H9 (cell line): ENCODE data around the gene SETD6. TPM values are rescaled to one million over a fixed set of nuclear protein-coding genes. Genes with fewer than 3 reads are reported as not detected.

Source experiments
- DNase-seq: peaks from one replicate; pipeline ENCODE4 v3.0.0-alpha.2; 2017
- H2AFZ ChIP-seq: one replicate; pipeline ENCODE4 v1.6.1; 2013; ENCODE audit warnings: mild to moderate bottlenecking, low read length, control low read depth, moderate library complexity
- H2AK5ac ChIP-seq: 2 replicates; pipeline ENCODE4 v1.6.1; 2013; ENCODE audit warnings: low read length, control low read depth, mixed read lengths; ENCODE audit not compliant: insufficient read length
- H2BK120ac ChIP-seq: one replicate; pipeline ENCODE4 v1.6.1; 2013; ENCODE audit warnings: low read depth, mild to moderate bottlenecking, low read length, control low read depth, inconsistent platforms; ENCODE audit not compliant: poor library complexity, severe bottlenecking
- H2BK12ac ChIP-seq: 2 replicates; pipeline ENCODE4 v1.6.1; 2013; ENCODE audit warnings: low read length, control low read depth, mixed read lengths, low read depth; ENCODE audit not compliant: insufficient read length
- H2BK15ac ChIP-seq: 2 replicates; pipeline ENCODE4 v1.6.1; 2013; ENCODE audit warnings: low read depth, low read length, control low read depth
- H2BK20ac ChIP-seq: one replicate; pipeline ENCODE4 v1.6.1; 2013; ENCODE audit warnings: low read depth, mild to moderate bottlenecking, low read length, control low read depth, inconsistent platforms; ENCODE audit not compliant: poor library complexity, severe bottlenecking
- H2BK5ac ChIP-seq: 2 replicates; pipeline ENCODE4 v1.6.1; 2013; ENCODE audit warnings: low read length, control low read depth, mixed read lengths; ENCODE audit not compliant: insufficient read length
- H3K14ac ChIP-seq: 2 replicates; pipeline ENCODE4 v1.6.1; 2013; ENCODE audit warnings: low read length, control low read depth; ENCODE audit not compliant: insufficient read depth
- H3K18ac ChIP-seq: 2 replicates; pipeline ENCODE4 v1.6.1; 2013; ENCODE audit warnings: low read depth, mild to moderate bottlenecking, mixed read lengths, low read length, control low read depth; ENCODE audit not compliant: insufficient read length
- H3K23ac ChIP-seq: 2 replicates; pipeline ENCODE4 v1.6.1; 2013; ENCODE audit warnings: low read length, control low read depth, mixed read lengths, low read depth; ENCODE audit not compliant: insufficient read length
- H3K23me2 ChIP-seq: 2 replicates; pipeline ENCODE4 v1.6.1; 2013; ENCODE audit warnings: low read depth, mild to moderate bottlenecking, mixed read lengths, low read length, control low read depth; ENCODE audit not compliant: insufficient read length, poor library complexity, severe bottlenecking
- H3K27ac ChIP-seq: 2 replicates; pipeline ENCODE4 v1.5.1; 2013; ENCODE audit warnings: low read length, control low read depth, mixed read lengths, low read depth; ENCODE audit not compliant: insufficient read length
- H3K27me3 ChIP-seq: 2 replicates; pipeline ENCODE4 v1.6.1; 2013; ENCODE audit warnings: low read length, control low read depth, inconsistent platforms; ENCODE audit not compliant: insufficient read depth
- H3K4ac ChIP-seq: 2 replicates; pipeline ENCODE4 v1.6.1; 2013; ENCODE audit warnings: low read depth, mild to moderate bottlenecking, control low read depth, inconsistent platforms, low read length, moderate library complexity
- H3K4me1 ChIP-seq: 2 replicates; pipeline ENCODE4 v1.6.1; 2013; ENCODE audit warnings: low read length, control low read depth, inconsistent platforms; ENCODE audit not compliant: insufficient read depth
- H3K4me2 ChIP-seq: 2 replicates; pipeline ENCODE4 v1.6.1; 2013; ENCODE audit warnings: low read length, control low read depth, mixed read lengths; ENCODE audit not compliant: insufficient read length, insufficient read depth
- H3K56ac ChIP-seq: 2 replicates; pipeline ENCODE4 v1.6.1; 2013; ENCODE audit warnings: low read depth, mild to moderate bottlenecking, mixed read lengths, low read length, control low read depth; ENCODE audit not compliant: insufficient read length
- H3K79me1 ChIP-seq: 2 replicates; pipeline ENCODE4 v1.6.1; 2013; ENCODE audit warnings: low read depth, mild to moderate bottlenecking, moderate library complexity, low read length, control low read depth, inconsistent platforms; ENCODE audit not compliant: insufficient read depth, poor library complexity, severe bottlenecking
- H3K79me2 ChIP-seq: 2 replicates; pipeline ENCODE4 v1.6.1; 2013; ENCODE audit warnings: low read length, control low read depth, inconsistent platforms; ENCODE audit not compliant: insufficient read depth
- H3K9ac ChIP-seq: 2 replicates; pipeline ENCODE4 v1.6.1; 2013; ENCODE audit warnings: low read length, control low read depth, mixed read lengths; ENCODE audit not compliant: insufficient read length; ENCODE audit errors: extremely low read depth
- H3K9me3 ChIP-seq: one replicate; pipeline ENCODE4 v1.6.1; 2013; ENCODE audit warnings: low read depth, low read length, inconsistent platforms; ENCODE audit not compliant: control insufficient read depth
- H3T11ph ChIP-seq: one replicate; pipeline ENCODE4 v1.6.1; 2013; ENCODE audit warnings: mild to moderate bottlenecking, low read length, control low read depth, inconsistent platforms
- H4K20me1 ChIP-seq: one replicate; pipeline ENCODE4 v1.6.1; 2013; ENCODE audit not compliant: control insufficient read depth, insufficient read length, insufficient read depth
- H4K5ac ChIP-seq: 2 replicates; pipeline ENCODE4 v1.6.1; 2013; ENCODE audit warnings: low read depth, mild to moderate bottlenecking, mixed read lengths, low read length, control low read depth; ENCODE audit not compliant: insufficient read length
- H4K8ac ChIP-seq: replicated peaks from 2 replicates; pipeline ENCODE4 v1.6.1; 2013; ENCODE audit warnings: low read length, control low read depth, mixed read lengths, low read depth; ENCODE audit not compliant: insufficient read length
- H4K91ac ChIP-seq: 2 replicates; pipeline ENCODE4 v1.6.1; 2013; ENCODE audit warnings: low read depth, mild to moderate bottlenecking, moderate library complexity, mixed read lengths, low read length, control low read depth; ENCODE audit not compliant: insufficient read length
- H3K27ac Mint-ChIP-seq, 3 experiments: 2 replicates in 2 of 3; 3 replicates in 1 of 3; pipeline ENCODE4 v1.8.0; 2020 to 2021; ENCODE audit warnings: mixed read lengths in 3 of 3, mild to moderate bottlenecking in 1 of 3, moderate library complexity in 1 of 3
- H3K27me3 Mint-ChIP-seq: 2 replicates; pipeline ENCODE4 v1.8.0; 2021; ENCODE audit warnings: low read depth, mild to moderate bottlenecking, moderate library complexity, mixed read lengths
- H3K36me3 Mint-ChIP-seq, 3 experiments: 2 replicates in 2 of 3; 3 replicates in 1 of 3; pipeline ENCODE4 v1.8.0; 2020 to 2021; ENCODE audit warnings: low read depth in 3 of 3, mixed read lengths in 3 of 3; ENCODE audit not compliant: insufficient read depth in 1 of 3
- H3K4me1 Mint-ChIP-seq, 2 experiments: 2 replicates each; pipeline ENCODE4 v1.8.0; 2020; ENCODE audit warnings: mixed read lengths in 2 of 2
- H3K4me3 Mint-ChIP-seq, 2 experiments: 2 replicates in 1 of 2; 3 replicates in 1 of 2; pipeline ENCODE4 v1.8.0; 2020 to 2021; ENCODE audit warnings: mild to moderate bottlenecking in 2 of 2, mixed read lengths in 2 of 2, moderate library complexity in 1 of 2
- H3K9me3 Mint-ChIP-seq, 2 experiments: 2 replicates in 1 of 2; 3 replicates in 1 of 2; pipeline ENCODE4 v1.8.0; 2020; ENCODE audit warnings: mild to moderate bottlenecking in 2 of 2, mixed read lengths in 2 of 2, moderate library complexity in 1 of 2
- WGBS: extraction: QIAGEN DNeasy Blood & Tissue Kit; methylation state at CpG from one replicate; pipeline ENCODE4 v1.1.7; 2013; ENCODE audit warnings: missing lambda C conversion rate, low lambda C conversion rate, mixed read lengths; ENCODE audit not compliant: insufficient read length; ENCODE audit errors: extremely low coverage; 5-methylcytosine and 5-hydroxymethylcytosine counted together
- total RNA-seq: library from RNA; stranded (reverse); gene quantifications from 2 replicates; pipeline ENCODE4 v1.2.1, GENCODE V29; 2021
- TF ChIP-seq, protein P1 (sequence below): fragments of 200-600 bp; sonication (generic); conservative IDR thresholded peaks from 3 replicates; pipeline ENCODE4 v1.8.0; 2021; ENCODE audit warnings: antibody characterized with exemption, mild to moderate bottlenecking

Gene SETD6
- total RNA-seq, 1 experiment from 2014 or later, result 55.6 TPM

DNA sequence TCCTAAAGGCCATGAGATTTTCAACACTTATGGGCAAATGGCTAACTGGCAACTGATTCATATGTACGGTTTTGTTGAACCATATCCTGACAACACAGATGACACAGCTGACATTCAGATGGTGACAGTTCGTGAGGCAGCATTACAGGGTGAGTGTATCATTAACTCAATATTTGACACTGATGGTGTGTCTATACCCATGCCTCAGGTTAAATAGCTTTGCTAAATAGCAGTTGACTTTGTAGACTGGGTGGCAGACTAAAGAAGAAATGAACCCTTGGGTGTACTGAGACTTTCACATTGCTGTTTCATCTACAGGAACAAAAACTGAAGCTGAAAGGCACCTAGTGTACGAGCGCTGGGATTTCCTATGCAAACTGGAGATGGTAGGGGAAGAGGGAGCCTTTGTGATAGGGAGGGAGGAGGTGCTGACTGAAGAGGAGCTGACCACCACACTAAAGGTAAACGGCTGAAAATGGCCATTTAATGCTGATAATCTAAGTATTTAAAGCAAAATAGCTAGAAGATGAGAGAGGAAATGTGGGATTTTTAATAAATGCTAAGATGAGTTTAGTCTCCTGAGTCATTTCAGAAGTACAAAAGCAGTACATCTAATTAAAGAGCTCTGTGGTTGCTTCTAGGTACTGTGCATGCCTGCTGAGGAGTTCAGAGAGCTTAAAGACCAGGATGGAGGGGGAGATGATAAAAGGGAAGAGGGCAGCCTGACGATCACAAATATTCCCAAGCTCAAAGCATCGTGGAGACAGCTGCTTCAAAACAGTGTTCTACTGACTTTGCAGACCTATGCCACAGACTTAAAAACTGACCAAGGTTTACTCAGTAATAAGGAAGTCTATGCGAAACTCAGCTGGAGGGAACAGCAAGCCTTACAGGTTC is 3.0 kb downstream of the SETD6 start:
- Histone ChIP-seq H2AK5ac (no peak overlapping the region), H2AFZ (no peak overlapping the region), H4K20me1 (no peaks in the 10 kb centered on the region), H3K79me2 (no peaks in the 10 kb centered on the region), H3K9me3 (no peaks in the 10 kb centered on the region), H3K23ac (no peak overlapping the region), H3T11ph (no peak overlapping the region), H2BK5ac (no peak overlapping the region), H3K4ac (no peak overlapping the region), H4K8ac (no peak overlapping the region), H3K14ac (no peak overlapping the region), H3K27me3 (no peaks in the 10 kb centered on the region), H2BK120ac (no peak overlapping the region), H3K18ac (no peak overlapping the region), H3K4me1 (0 out of 2 replicates have a peak, but pooled peaks cover 3% of the 10 kb centered on the region), H4K91ac (no peak overlapping the region), H2BK15ac (no peak overlapping the region), H3K27ac (no peak overlapping the region), H3K79me1 (no peaks in the 10 kb centered on the region), H3K4me2 (no peak overlapping the region), H3K56ac (no peak overlapping the region), H4K5ac (no peak overlapping the region), H3K9ac (no peak overlapping the region), H2BK20ac (no peak overlapping the region), H3K23me2 (no peaks in the 10 kb centered on the region), H2BK12ac (no peak overlapping the region)
- WGBS, result no CpG with 5 or more reads among the region's 8 CpGs
- Mint-ChIP-seq H3K9me3 (no peaks in the 10 kb centered on the region; a peak in 2 of 5 replicates), H3K4me3 (peak overlapping the region in 1 of 2 experiments; percentile 38; a peak in 1 of 5 replicates), H3K27ac (peak overlapping the region in 2 of 3 experiments; percentile 15 to 66; a peak in 2 of 7 replicates), H3K27me3 (no peaks in the 10 kb centered on the region; the same call in 1 of the 2 replicates), H3K36me3 (peaks cover 25 to 82% (median 60%) of the 10 kb centered on the region in 3 experiments; a peak in 6 of 7 replicates), H3K4me1 (peaks cover 10 to 20% of the 10 kb centered on the region in 2 experiments)
- DNase-seq, result no peak
- TF ChIP-seq, protein P1, sequence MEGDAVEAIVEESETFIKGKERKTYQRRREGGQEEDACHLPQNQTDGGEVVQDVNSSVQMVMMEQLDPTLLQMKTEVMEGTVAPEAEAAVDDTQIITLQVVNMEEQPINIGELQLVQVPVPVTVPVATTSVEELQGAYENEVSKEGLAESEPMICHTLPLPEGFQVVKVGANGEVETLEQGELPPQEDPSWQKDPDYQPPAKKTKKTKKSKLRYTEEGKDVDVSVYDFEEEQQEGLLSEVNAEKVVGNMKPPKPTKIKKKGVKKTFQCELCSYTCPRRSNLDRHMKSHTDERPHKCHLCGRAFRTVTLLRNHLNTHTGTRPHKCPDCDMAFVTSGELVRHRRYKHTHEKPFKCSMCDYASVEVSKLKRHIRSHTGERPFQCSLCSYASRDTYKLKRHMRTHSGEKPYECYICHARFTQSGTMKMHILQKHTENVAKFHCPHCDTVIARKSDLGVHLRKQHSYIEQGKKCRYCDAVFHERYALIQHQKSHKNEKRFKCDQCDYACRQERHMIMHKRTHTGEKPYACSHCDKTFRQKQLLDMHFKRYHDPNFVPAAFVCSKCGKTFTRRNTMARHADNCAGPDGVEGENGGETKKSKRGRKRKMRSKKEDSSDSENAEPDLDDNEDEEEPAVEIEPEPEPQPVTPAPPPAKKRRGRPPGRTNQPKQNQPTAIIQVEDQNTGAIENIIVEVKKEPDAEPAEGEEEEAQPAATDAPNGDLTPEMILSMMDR, result no peak
